ENCODE results near the gene AGR2. TPM values are rescaled to one million over a fixed set of nuclear protein-coding genes. Genes with fewer than 3 reads are reported as not detected.
"Not testable (repeated sequence)": the region's sequence is repeated elsewhere in the genome, so short reads cannot be mapped to it uniquely, and the experiment has no call there.

AGR2 gene
- total RNA-seq, 1 donor from 2014 or later = not detected

- no peak for DNase-seq (ENCODE audit: low read depth, low spot score)
Measured at GRCh38 chr7:16773884-16774283, 30.9 kb downstream of the AGR2 start.

- DNase-seq (ENCODE audit: low read depth, low spot score) = no peak
Measured at GRCh38 chr7:16773326-16773725, 31.5 kb downstream of the AGR2 start.

- no peak for DNase-seq (ENCODE audit: low read depth, low spot score)
Measured at GRCh38 chr7:16770657-16771329, 34.0 kb downstream of the AGR2 start.

DNA sequence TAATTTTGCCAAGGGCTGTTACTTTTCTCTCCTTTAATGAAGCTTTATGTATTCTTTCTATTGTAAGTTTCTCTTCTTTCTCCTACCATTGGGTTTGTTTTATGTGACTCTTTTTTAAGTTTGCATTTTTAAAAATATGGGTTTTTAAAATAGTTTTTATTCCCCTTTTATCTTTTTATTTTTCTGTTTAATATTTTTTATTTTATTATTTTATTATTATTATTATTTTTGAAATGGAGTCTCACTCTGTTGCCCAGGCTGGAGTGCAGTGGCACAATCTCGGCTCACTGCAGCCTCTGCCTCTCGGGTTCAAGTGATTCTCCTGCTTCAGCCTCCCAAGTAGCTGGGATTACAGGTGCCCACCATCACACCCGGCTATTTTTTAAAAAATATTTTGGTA is 34.8 kb downstream of the AGR2 start:
- not testable (repeated sequence) for DNase-seq (ENCODE audit: low read depth, low spot score)

DNA sequence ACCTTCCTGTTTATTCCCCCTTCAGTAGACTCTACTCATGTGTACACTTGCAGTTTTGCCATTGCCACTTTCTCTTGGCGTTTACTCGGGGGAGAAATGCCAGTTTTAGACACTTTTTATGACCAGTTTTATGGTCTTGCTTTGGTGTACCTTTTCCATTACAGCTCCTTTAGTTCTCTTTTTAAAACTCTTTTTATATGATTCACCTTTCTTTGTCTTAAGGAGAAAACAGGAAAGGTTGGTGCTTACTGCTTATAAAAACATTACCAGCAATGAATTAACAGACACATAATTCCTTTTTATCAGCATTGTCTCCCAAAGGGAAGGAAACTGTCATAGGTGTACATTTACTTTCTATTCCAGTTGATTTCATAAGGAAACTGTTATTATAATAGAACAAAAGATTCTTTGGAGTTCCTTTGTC is 39.4 kb downstream of the AGR2 start:
- DNase-seq (ENCODE audit: low read depth, low spot score) = peak; percentile 15

DNA sequence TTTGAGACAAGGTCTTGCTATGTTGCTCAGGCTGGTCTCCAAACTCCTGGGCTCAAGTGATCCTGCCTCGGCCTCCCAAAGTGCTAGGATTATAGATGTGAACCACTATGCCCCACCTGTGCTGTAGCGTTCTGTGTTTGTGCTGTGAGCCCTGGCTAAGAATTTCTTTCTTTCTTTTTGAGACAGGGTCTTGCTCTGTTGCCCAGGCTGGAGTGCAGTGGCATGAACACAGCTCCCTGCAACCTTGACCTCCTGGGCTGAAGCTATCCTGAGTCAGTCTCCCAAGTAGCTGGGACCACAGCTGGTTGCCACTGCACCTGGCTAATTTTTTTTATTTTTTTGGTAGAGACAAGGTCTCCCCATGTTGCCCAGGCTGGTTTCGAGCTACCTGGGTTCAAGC is 39.9 kb downstream of the AGR2 start:
- DNase-seq (ENCODE audit: low read depth, low spot score) = no peak

GRCh38 chr7:16762177-16762576 is 42.6 kb downstream of the AGR2 start:
- no peak for DNase-seq (ENCODE audit: low read depth, low spot score)

DNA sequence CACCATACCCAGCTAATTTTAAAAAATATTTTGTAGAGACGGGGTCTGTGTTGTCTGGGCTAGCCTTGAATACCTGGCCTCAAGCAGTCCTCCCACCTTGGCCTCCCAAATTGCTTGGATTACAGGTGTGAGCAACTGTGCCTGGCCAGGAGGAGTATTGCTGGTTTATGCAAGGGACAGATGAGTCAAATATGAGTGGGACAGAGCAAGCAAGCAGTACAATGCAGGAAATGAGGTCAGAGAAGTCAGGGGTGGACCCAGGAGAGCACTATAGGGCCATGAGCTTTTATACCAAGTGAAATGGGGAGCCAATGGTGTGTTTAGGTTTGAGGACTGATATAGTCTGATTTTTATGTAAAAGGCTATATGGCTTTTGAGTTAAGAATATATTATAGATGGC is 45.0 kb downstream of the AGR2 start:
- DNase-seq (ENCODE audit: low read depth, low spot score) = no peak

GRCh38 chr7:16758631-16759611 is 45.9 kb downstream of the AGR2 start:
- no peak for DNase-seq (ENCODE audit: low read depth, low spot score)

DNA sequence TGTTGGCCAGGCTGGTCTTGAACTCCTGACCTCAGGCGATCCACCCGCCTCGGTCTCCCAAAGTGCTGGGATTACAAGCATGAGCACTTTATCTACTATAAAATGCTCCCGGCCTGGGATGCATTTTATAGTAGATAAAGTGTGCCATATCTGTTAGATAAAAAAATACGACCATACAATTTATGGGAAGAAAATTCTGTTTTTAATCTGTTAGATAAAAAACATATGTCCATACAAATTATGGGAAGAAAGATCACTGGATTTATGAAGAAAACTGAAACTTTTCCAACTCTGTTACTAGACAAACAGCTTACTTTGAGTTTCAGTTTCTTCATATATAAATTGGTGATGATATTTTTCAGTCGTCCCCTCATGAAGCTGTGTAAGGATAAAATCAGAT is 46.8 kb downstream of the AGR2 start:
- DNase-seq (ENCODE audit: low read depth, low spot score) = no peak

DNA sequence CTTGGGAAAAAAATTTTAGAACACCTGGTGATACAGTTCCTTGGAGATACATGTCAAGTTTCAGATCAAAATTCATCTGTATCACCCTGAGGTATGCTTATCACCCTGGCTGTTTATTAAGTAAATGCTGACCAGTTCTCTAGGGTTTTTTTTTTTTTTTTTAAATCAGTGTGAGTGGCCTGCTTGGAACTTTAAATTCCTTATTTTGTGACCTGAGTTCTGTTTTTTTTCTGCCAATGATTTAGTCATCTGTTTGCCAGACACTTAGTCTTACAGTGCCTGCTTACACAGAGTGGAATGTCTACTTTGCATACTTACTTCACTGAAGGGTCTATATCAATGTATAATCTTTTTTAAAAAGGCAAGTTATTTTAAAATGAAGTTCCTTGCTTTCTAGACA is 49.4 kb downstream of the AGR2 start:
- no peak for DNase-seq (ENCODE audit: low read depth, low spot score)

GRCh38 chr7:16754856-16755317 is 49.9 kb downstream of the AGR2 start:
- DNase-seq (ENCODE audit: low read depth, low spot score) = no peak

DNA sequence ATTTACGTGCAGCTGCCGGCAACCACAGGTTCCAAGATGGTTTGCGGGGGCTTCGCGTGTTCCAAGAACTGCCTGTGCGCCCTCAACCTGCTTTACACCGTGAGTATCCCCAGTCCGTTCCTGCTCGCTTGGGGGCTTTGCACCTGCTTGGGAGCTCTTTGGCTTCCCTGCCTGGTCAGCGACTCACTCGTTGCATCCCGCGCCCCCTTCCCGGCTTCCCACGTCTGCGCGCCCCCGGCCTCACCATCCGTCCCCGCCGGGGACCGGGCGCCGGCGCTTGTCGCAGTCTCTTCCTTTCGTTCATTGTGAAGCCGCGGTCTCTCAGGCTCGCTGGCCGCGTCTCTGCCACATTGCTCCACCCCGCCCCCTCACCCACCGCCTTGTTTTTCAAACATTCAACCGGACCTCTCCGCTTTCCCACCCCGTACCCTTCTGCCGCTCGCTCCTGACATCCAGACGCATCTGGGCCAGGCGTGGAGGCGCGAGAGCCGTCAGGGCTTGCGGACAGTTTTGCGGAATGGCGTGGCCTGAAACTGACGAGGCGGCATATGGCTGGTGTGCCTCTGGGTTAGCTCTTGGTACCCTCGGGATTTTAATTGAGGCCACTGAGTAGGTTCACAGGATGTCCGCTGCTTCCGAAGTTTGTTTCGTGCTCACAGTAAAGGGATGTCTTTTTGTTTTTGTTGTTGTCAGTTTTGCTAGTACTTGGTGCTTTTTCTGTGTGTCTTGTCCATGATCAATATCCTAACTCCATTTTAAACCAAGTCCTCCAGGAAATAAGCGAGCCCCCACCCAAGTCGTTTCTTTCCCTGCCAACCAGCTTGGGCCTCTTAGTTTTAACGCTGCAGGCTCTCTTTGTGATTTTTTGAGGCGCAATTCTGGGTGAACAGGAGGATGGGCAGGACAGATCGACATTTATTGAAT is 50.6 kb downstream of the AGR2 start:
- no peak for DNase-seq (ENCODE audit: low read depth, low spot score)

GRCh38 chr7:16753102-16753931 is 51.5 kb downstream of the AGR2 start, which contains the start of gene TSPAN13:
Gene TSPAN13, plus strand, starts transcription at chr7:16753755. Its CDS starts 213 bp downstream, at chr7:16753968.
- no peak for DNase-seq (ENCODE audit: low read depth, low spot score)

- DNase-seq (ENCODE audit: low read depth, low spot score) = no peak
Measured at GRCh38 chr7:16747102-16747501, 57.7 kb downstream of the AGR2 start.

GRCh38 chr7:16745645-16746044 is 59.2 kb downstream of the AGR2 start:
- no peak for DNase-seq (ENCODE audit: low read depth, low spot score)

DNA sequence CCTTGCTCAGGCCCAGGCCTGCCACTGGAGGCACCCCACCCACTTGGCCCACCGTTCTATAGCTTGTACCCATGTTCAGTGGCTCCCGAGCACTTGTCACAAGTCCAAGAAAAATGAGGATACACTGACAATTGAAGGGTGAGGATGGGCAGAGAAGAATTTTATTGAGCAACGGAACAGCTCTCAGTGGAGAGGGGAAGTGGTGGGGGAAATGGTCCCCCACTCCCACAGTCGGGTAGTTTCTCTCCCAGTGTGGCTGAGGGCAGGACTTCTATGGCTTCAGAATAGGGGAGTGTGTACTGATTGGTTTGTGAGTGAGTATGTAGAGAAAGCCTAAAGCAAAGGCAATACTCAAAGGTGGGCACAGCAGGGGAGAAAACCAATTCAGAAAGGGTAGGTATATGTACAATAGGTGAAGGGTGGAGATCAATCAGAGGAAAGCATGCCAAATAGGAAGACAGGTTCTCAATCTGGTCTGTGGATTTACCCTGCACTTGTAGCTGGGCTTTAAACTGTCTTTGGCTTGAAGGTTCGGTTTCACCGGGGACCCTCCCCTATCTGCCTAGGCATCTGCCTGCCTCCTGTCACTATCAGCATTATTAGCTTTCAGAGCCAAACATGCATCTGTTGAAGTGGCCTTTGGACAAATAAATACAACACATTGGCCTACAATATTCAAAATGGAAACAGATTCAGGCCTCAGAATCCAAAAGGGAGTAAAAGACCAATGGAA is 60.1 kb downstream of the AGR2 start:
- DNase-seq (ENCODE audit: low read depth, low spot score) = no peak

DNA sequence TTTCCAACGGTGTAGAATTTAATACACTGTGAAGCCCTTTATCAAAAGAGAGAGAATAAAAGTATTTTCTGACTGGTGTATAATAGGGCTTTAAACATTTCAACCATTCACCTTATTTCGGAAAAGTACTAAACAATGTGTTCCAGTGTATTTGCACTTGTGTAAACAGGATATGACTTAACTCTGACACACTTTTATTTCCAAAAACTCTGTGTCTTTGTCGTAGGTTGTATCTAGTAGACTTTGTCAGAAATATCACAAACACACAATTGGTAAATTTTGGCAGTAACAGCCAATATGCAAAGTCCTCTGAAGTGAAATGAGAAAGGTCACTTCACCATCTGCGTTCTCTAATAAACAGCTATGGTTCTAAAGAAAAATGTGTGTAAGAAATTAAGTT is 61.6 kb downstream of the AGR2 start:
- DNase-seq (ENCODE audit: low read depth, low spot score) = peak; percentile 46

GRCh38 chr7:16742547-16742946 is 62.3 kb downstream of the AGR2 start:
- DNase-seq (ENCODE audit: low read depth, low spot score) = no peak

Measured in pulmonary artery endothelial cell (primary cell).